ENCODE results near the gene LANCL2.
A peak's percentile ranks its signal among the peaks of the same experiment; 100 is the strongest.
"Not testable (repeated sequence)": the region's sequence is repeated elsewhere in the genome, so short reads cannot be mapped to it uniquely, and the experiment has no call there.

Gene LANCL2

GRCh38 chr7:55365205-55365674 is at the start of gene LANCL2:
TSS of gene LANCL2 (plus strand) at chr7:55365337. CDS start at chr7:55366026, 689 bp downstream.
- DNase-seq (ENCODE audit: low read depth in 3 of 3), result peak in 1 of 3 experiments; percentile 24

GRCh38 chr7:55325371-55325792 is 39.8 kb upstream of the LANCL2 start:
- no peak for DNase-seq (ENCODE audit: low read depth in 3 of 3)

GRCh38 chr7:55326081-55326835 is 38.9 kb upstream of the LANCL2 start:
- no peak for DNase-seq (ENCODE audit: low read depth in 3 of 3)

GRCh38 chr7:55326945-55327626 is 38.1 kb upstream of the LANCL2 start:
- no peak for DNase-seq (ENCODE audit: low read depth in 3 of 3)

GRCh38 chr7:55335151-55335550 is 30.0 kb upstream of the LANCL2 start:
- DNase-seq (ENCODE audit: low read depth in 3 of 3), result no peak

GRCh38 chr7:55335786-55336185 is 29.4 kb upstream of the LANCL2 start:
- no peak for DNase-seq (ENCODE audit: low read depth in 3 of 3)

GRCh38 chr7:55336540-55336939 is 28.6 kb upstream of the LANCL2 start:
- DNase-seq (ENCODE audit: low read depth in 3 of 3), result no peak

GRCh38 chr7:55339033-55340000 is 25.8 kb upstream of the LANCL2 start:
- DNase-seq (ENCODE audit: low read depth in 3 of 3), result no peak

- no peak for DNase-seq (ENCODE audit: low read depth in 3 of 3)
Measured at GRCh38 chr7:55342216-55342871, 22.8 kb upstream of the LANCL2 start.

- no peak for DNase-seq (ENCODE audit: low read depth in 3 of 3)
Measured at GRCh38 chr7:55343002-55343781, 21.9 kb upstream of the LANCL2 start.

- no peak for DNase-seq (ENCODE audit: low read depth in 3 of 3)
Measured at GRCh38 chr7:55343860-55344606, 21.1 kb upstream of the LANCL2 start.

- DNase-seq (ENCODE audit: low read depth in 3 of 3), result no peak
Measured at GRCh38 chr7:55344840-55345239, 20.3 kb upstream of the LANCL2 start.

GRCh38 chr7:55345292-55345691 is 19.8 kb upstream of the LANCL2 start:
- DNase-seq (ENCODE audit: low read depth in 3 of 3), result no peak

- DNase-seq (ENCODE audit: low read depth in 3 of 3), result no peak
Measured at GRCh38 chr7:55348502-55348901, 16.6 kb upstream of the LANCL2 start.

GRCh38 chr7:55349121-55349520 is 16.0 kb upstream of the LANCL2 start:
- DNase-seq (ENCODE audit: low read depth in 3 of 3), result no peak

GRCh38 chr7:55350281-55350680 is 14.9 kb upstream of the LANCL2 start:
- DNase-seq (ENCODE audit: low read depth in 3 of 3), result no peak

- no peak for DNase-seq (ENCODE audit: low read depth in 3 of 3)
Measured at GRCh38 chr7:55351263-55351662, 13.9 kb upstream of the LANCL2 start.

- not testable (repeated sequence) for DNase-seq (ENCODE audit: low read depth in 3 of 3)
Measured at GRCh38 chr7:55352947-55353273, 12.2 kb upstream of the LANCL2 start.

GRCh38 chr7:55360486-55360885 is 4.7 kb upstream of the LANCL2 start:
- no peak for DNase-seq (ENCODE audit: low read depth in 3 of 3)

GRCh38 chr7:55361560-55361959 is 3.6 kb upstream of the LANCL2 start:
- no peak for DNase-seq (ENCODE audit: low read depth in 3 of 3)
